Activated CD4-positive, CD25-positive, alpha-beta regulatory T cell treated with anti-CD3 and anti-CD28 coated beads, Interleukin-2, amount 50 U/mL, for 24 hours (primary cell): ENCODE measurements around the gene DAP.
"Not testable (repeated sequence)": the region's sequence is repeated elsewhere in the genome, so short reads cannot be mapped to it uniquely, and the experiment has no call there.

Experiments
- ATAC-seq, 2 donors: fragments of 150-1000 bp; cut with Tn5 transposase; one replicate each; pipeline ENCODE4 v1.10.0; 2021; ENCODE audit warnings: mild to moderate bottlenecking in 1 of 2, moderate library complexity in 1 of 2

DAP gene

DNA sequence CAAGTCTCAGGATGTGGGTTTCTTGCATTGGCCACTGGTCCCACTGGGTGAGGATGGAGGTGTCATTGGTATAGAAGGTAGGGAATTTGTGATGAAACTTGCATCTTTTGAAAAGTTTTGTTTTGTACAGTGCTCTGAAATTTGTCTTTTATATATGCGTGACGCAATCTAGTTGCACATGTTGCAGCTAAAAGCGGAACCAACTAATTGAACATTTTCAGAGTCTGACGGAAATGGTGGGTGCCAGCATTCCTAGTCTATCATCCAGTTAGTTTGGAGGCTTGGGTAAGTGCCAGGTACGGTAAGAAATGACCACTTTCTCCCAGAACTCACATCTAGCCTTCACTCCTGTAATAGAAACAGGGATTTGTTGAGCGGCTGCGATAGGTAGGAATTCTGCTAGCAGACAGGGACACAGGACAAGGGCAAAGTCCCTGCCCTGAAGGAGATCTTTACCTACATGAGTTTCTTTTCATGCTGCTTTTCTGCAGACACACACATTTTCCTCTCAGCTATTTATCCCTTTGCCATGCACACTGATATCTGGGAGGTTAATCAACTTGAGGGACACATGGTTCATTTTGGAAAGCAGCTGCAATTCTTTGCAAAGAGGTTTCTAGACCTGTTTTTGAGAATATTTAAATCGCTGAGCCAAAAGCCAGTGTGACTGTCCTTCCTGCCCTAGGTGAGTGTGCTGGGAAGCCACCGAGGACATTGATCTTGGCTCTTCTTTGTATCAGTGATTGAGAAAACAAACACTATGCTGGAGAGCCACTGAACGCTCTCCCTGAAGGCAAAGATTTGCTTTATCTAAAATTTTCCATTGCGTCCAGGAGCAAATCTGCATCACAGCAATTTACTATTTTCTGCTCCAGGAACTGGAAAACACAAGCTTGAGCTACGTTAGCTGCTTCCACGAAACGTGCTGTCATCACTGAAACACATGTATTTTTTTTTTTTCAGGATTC is 89.7 kb downstream of the DAP start:
- ATAC-seq: no peak

DNA sequence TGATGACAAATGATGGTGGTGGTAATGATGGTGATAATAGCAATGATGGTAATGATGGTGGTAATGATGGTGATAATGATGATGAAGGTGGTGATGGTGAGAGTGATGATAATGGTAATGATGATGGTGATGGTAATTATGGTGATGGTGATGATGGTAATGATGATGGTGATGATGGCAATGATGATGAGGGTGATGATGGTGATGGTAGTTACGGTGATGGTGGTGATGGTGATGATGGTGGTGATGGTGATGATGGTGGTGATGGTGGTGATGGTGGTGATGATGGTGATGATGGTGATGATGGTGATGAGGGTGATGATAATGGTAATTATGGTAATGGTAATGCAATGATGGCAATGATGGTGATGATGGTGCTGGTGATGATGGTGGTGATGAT is 91.1 kb downstream of the DAP start:
- no peak for ATAC-seq

DNA sequence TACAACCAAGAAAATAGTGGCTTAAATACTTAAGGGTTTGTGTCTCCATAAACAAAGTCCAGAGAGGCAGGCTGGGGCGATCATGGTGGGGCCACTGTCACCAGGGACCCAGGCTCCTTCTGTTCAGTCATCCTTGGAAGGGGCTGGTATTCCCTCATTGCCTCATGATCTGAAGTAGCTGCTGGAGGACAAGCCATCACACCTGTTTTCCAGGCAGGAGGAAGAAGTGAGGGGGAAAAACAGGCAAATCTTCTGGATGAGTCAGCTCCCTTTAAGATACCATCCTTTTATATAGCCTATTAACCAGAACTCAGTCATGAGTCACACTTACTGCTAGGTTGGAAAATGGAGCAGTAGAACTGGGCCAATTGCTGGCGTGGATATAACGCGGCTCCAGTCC is 92.3 kb downstream of the DAP start:
- ATAC-seq: no peak

DNA sequence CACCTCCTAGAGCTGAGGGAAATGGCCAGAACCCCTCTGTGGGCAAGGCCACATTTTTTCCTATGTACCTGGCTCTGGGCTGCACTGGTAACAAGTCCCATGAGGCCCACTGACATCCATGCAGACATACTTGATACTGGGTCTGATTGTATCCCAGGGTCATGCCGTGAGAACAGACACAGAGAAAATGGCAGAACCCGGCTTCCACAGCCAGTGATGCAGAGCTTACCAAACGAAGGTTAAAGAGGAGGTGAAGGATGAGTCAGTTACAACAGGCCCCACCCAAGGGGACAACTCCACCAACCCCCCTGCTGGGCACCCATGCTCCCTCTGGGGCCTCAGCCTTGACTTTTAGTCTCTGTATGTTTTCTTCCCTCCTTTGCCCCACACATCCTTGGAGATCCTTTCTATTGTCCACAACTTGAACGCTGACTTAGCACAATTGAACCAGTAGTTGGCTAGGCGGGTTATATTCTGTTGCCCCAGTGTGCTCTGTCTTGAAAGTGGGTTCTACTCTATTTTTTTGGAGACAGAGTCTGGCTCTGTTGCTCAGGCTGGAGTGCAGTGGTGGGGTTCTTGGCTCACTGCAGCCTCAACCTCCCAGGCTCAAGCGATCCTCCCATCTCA is 93.5 kb downstream of the DAP start:
- no peak for ATAC-seq

DNA sequence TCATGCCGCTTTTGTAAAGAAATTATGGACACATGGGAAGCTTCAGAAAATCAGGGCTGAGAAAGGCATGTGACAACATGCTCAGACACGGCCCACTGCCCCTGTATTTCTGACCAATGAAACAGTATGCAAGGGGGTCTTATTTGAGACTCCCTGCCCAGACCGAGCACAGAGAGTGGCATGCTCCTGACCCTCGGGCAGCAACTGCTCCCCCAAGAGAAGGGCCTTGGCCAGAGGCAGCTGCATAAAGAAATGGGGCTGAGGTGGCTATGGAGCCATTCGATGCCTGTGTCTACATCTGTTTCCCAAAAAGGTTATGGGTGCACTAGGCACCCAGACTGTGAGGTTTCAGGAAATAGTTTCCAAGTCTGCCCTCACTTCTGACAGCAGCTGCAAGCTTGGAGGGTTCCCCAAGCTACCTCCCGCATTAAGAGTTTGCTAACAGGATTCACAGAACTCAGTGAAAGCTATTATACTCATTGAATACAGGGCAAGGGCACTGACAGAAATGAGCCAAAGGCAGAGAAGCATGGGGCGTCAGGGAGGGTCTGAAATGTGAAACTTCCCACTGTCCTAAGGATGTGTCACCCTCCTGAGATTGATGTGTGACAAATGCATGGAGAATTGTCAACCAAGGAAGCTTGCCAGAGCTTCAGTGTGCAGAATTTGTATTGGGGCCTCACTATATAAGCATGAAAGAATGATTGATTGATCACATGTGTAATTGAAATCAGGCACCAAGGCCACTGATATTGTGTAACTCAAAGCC is 94.3 kb downstream of the DAP start:
- ATAC-seq: no peak

DNA sequence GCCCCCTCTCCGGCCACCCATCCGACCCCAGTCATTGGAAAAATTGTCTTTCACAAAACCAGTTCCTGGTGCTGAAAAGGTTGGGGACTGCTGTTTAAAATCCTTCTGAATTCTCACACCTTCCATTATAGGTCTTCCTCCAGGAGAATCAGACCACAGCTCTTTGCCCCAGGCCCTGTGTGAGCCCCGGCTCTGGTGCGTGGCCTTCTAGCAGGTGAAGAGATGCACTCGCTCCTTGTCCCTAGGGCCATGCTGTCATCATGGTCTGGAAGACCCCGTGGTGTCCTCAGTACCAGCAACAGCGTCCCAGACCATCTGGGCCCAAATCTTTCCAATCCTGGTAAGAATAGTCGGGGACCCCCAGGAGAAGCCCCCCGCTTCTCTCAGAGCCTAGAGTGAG is 95.2 kb downstream of the DAP start:
- no peak for ATAC-seq

DNA sequence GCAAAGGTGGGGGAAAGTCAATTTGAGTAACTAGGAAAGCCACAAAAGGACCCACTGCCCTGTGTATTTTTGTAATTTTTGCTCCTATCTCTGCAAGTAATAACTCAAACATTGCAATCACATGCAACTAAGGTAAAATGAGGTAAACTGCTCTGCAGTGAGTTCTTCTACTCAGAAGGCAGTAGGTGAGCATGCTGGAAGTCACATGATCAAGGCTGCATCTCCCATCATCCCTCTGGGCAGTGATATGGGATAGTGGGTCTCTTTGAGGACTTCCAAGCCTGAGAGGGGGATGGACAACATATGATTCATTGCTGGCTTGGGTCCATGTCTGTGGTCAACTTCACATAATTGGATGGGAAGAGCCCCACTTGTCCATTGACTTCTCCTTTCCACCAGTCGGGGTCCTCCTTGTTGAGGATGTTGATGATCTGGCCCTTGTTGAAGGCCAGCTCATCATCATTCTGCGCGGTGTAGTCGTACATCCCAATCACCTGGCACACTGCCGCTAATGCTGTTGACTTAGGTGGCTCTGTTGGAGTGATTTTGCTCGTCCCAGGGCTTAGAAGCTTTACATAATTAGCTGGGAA is 96.8 kb downstream of the DAP start:
- ATAC-seq: not testable (repeated sequence)

DNA sequence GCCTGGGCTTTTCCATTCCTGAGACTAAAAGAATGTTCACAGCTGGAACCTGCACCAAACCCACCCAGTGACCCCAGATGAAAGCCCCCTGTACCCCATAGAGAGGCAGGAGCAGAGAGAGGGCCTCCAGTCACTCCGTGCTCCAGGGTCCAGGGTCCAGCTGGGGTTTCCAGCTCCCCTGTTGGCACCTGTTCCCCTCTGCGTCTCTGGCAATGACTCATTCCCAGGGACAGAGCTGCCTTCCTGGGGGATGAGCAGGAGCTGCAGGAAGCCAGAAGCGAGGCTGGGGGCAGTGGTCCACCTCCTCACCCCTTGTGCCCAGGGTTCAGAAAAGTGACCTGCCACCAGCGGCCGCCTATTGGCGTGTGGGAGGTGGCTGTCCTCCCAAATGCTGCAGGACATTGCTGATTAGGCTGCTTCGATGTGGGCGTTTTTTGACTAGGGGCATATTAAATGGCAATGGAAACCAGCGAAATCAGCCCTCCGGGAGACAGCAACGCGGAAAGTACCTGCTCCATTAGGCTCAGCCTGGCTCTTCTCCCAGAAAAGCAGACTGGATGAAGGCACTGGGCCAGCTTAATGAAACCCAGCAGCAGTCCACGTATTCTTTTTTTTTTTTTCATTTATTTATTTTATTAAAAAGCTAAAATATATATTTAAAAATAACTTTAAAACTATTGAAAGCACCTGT is 97.4 kb downstream of the DAP start:
- no peak for ATAC-seq

DNA sequence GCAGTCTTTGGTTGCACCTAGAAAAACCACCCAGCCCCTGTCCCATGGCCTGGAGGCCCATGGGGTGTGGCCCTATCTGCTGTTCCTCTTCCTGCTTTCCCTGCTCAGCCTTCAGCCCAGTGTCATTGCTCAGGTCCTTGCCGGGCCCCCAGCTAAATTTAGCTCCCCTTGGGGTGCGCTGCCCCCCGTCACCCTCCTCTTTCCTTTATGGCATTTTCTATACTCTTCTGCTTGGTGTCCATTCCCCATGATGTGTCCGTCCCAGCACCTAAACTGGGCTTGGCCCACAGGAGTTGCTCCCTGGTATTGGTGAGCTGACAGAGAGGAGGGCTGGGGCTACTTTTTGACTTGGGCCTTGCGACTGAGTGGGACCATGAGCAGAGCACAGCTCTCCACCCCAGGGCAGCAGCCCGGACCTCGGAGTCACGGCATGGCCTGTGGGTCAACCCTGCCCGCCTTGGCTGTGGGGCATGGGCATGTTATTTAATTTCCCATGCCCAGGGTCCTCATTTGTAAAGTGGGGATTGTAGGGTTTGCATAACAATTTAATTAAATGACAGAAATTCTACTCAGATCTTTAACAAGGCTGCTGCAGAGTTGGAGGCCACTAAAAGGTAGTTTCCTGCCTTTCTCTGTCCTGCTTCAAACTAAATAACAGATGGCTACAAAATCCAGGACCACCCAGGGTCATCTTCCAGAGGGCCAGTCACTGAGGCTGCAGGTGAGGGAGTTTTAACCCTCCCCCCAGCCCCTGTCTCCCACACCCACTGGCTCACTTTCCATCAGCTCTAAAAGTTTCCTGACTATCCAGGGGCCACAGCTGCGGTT is 98.2 kb downstream of the DAP start:
- no peak for ATAC-seq

DNA sequence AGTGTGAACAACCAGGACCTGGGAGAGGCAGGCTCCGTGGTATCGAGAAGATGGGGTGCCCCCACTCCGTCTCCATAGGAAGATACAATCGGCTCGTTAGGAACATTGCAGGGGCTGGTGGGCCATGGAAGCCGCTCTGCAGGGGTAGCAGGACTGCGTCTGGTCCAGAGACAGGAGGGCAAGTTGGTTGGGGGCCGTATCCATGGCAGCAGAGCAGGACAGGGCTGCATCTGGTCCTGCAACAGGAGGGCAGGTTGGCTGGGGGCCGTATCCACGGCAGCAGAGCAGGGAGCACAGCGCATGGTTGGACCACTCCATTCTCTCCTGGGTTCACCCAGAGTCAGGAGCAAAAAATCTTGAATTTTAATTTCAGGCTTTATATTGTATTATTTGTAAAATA is 99.0 kb downstream of the DAP start:
- no peak for ATAC-seq

DNA sequence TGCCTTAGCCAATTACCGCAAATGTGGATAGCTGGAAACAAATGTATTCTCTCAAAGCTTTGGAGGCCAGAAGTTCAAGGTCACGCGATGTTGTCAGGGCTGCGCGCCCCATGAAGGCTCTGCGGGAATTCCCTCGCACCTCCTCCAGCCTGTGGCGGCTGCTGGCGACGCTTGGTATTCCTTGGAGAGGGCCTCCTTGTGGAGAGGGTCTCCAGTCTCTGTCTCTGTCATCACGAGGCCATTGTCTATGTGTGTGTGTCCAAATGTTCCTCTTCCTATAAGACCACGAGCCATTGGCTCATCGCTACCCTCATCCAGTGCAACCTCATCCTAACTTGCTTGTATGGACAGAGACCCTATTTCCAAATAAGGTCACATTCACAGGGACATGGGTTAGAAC is 99.6 kb downstream of the DAP start:
- no peak for ATAC-seq

DNA sequence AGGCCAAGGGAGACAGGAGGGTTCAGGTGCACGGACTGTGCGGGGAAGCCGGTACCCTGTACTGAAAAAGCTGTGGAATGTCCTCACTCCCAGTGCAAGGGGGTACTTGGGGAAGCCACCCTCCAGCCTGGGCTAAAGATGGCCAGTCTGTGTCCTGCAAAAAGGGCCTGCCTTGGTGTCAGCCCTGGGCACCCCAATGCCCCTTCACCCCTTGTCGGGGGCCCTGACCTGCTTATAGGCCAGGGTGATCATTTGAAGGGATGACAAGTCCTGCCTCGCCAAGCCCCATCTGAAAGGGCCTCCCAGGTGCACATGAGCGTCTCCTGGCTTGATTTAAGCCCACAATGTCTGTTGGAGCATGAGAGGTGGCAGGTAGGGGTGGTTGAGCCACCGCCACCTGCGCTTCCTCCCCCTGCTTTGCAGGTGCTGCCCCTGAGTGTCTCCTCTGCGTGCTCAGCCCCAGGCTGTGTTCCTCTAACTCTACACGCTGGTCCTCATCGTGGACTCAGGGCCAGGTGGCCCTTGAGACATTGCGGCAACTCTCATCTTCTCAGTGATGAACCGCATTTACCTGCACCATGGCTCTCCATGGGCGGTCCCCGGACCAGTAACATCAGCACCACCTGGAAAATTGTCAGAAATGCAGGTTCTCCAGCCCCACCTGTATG is 100.2 kb downstream of the DAP start:
- ATAC-seq: no peak

DNA sequence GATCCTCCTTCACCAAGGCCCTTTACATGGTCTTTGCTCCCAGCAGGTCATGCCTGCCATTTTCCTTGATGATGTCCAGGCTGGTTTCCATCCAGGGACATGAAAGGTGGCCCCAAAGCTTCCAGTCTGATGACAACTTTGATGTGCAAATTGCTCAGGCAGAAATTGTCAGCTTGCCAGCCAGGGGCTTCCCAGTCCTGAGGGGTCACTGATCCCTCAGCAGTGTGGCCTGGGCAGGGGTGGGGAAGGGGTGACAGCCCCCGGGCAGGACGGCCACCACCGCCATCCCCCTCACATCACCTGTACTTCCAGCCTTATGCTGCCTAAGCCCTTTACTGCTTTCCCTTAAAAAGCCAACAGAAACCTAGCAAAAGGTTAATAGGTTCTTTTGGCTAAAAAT is 100.9 kb downstream of the DAP start:
- no peak for ATAC-seq

DNA sequence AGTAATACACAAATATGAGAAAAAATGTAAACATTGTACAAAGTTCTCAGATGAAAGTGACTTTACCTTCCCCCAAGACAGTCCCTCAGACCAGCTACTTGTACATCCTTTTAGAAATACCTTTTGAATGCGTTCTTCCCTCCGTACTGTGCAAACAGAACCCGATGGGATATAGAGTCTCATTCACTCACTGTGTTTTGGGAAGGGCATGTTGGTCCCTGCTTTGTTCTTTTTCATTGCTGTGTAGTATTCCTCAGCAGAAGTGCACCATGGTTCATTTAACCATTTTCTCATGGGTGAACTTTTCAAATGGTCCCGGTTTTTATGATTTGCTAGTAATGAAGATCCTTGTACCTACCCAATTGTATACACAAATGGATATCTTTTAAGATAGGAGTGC is 102.8 kb downstream of the DAP start:
- ATAC-seq: no peak

DNA sequence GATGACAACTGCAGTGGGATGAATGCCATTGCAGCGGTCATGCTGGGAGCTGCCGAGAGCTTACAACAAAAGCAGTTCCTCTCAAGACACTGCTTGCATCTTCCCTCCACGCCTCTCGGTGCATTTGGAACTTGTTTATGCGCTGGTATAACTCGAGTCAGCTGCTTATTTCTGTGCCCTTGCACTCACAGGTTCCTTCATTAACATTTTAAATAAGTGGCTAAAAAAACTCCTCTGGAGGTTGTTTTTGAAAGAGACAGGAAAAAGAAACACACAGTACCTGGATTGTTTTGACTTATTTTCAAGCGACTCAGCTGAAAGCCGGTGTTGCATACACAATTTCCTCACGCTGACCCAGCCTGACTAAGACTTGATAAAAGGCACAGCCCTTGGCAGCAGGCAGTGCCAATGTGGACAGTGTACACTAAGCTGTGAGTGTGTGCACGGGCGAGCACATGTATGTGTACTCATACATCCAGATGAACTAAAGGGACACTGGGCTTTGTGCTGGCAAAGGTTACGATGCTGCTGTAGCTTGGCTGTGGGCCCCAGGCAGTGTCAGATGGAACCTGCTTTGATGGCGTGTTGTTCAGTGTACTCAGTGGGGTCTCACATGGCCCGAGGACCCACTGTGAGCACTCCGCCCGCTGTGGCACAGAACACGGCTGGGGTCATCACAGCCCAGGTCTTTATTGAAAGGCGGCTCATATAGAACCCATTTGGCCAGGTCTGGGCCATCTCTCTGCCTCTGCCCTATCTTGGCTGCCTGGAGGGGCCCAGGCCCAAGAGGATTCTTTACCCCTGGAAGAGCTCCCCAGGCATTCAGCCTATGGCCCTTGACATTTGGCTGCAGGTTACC is 104.8 kb downstream of the DAP start:
- no peak for ATAC-seq

DNA sequence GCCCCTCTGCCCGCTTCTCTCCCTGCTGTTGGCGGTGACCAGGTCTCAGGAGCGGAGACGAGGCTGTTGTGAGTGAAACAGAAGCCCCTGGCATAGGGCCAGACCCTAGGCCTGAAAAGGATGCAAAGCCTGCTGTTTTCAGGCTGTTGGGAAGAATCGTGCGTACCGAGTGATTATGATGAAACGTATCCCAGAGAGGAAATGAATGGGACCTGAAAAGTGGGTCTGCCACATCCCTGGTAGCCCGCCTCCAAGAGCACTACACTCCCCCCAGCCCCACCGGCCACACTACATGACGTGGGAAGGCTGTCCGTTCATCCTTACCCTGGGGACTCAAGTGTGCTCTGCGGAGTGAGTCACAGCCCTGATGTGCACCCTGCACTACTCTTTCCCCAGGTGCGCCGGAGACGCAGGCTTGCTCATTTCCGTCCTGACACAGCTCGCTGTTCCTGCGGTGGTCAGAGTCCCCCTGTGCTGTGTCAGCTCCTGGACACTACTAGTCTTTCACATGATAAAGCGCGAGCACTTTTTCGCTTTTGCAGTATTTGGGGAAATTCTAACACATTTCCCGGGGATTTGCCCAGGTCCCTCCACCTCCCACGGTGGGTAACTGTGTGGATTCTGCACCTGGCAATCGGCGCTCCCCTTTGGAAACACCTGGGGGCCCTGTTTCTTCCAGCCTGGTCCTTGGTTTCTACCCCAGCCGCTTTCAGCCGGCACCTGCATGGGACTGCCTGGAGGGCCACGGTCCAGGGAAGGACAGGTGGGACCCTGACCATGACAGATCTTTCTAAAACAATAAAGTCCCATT is 105.7 kb downstream of the DAP start:
- peak in 1 of 2 donors; percentile 30 for ATAC-seq

DNA sequence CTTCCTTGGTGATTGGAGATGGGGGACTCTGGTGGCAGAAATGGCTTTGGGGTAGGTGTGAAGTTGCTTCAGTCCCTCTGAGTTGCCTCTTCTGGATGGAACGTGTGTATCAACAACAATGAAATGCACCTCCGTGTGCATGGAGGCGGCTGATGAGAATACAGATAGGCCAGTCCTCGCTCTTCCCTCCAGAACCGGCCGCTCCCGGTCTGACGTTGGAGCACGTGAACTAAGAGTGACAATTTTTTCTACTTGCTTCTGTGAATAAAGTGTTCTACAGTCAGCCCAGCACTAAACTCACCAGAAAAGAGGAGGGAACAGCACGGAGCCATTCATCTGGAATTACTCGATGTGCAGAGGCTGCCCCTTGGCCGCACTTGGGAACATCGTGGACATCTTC is 106.5 kb downstream of the DAP start:
- no peak for ATAC-seq

DNA sequence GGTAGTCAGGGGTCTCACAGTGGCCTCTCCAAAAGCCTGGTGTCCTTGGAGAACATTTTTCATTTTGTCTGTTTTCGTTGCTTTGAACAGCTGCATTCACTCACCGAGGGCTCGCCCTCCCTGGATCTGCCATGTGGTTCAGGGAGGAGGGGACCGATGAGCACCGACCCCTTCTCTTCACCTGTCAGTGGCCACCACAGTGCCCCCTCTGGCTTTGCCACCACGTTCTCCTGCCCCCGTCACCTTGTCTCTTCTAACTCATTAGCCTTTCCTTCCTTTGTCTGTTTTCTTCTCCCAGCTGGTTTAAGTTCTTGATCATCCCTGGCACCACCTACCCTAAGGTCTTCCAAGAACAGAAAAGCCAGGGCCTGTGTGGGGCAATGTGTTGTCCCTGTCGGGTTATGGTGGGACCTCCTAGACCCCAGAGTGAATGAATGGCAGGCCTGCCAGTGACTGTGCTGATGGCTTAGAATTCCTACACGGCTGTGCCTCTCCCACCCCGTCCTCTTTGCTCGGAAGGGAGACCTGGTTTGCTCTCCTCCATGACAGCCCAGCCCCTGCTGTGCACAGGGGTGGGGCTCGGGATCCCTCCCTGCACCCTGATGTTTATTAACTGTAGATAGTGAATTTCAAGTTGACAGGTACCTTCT is 107.2 kb downstream of the DAP start:
- ATAC-seq: no peak

DNA sequence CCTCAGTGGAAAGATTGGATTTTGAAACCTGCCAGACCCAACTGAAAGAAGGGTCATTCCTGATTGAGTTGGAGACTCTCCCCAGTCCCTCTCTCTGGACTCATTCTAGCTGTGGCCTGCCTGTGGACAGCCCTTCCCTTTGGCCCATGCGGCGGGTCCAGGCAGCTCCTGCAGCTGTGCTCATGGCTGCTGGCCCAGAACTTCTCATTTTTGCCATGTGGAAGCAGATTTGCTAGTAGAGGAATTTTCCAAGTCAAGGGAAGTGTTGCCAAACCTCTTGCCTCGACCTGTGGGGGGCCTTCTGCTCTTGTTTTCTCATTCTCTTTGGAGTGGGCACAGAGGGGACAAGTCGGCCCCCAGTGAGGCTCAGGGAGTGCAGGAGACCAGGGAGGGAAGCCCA is 108.0 kb downstream of the DAP start:
- no peak for ATAC-seq
